Effector memory CD4-positive, alpha-beta T cell (primary cell): ENCODE data around the gene FEM1C.

ENCODE experiments used
- DNase-seq, 3 donors: peaks; one replicate each; pipeline ENCODE4 v3.0.0-alpha.2; 2020
- H3K27ac ChIP-seq: 2 replicates; pipeline ENCODE4 v1.7.0; 2013; ENCODE audit warnings: mild to moderate bottlenecking, low read length, moderate library complexity; ENCODE audit not compliant: insufficient read depth, poor library complexity, severe bottlenecking
- H3K27me3 ChIP-seq: replicated peaks from 2 replicates; pipeline ENCODE4 v1.7.0; 2013; ENCODE audit warnings: mild to moderate bottlenecking, low read length; ENCODE audit not compliant: insufficient read depth, control insufficient read depth, poor library complexity, severe bottlenecking
- H3K36me3 ChIP-seq: 2 replicates; pipeline ENCODE4 v1.7.0; 2013; ENCODE audit warnings: mild to moderate bottlenecking, low read length, moderate library complexity; ENCODE audit not compliant: control insufficient read depth, insufficient read depth
- H3K4me1 ChIP-seq: 2 replicates; pipeline ENCODE4 v1.7.0; 2013; ENCODE audit warnings: low read length, mild to moderate bottlenecking; ENCODE audit not compliant: control insufficient read depth, insufficient read depth, poor library complexity, severe bottlenecking
- H3K4me3 ChIP-seq: 2 replicates; pipeline ENCODE4 v1.7.0; 2013; ENCODE audit warnings: low read length, low read depth, mild to moderate bottlenecking; ENCODE audit not compliant: insufficient read depth, poor library complexity, severe bottlenecking
- H3K9me3 ChIP-seq: 2 replicates; pipeline ENCODE4 v1.7.0; 2013; ENCODE audit warnings: mild to moderate bottlenecking, low read length, moderate library complexity; ENCODE audit not compliant: control insufficient read depth

FEM1C gene

GRCh38 chr5:115526604-115527003 is 18.0 kb downstream of the FEM1C start:
- Histone ChIP-seq H3K36me3 (peaks cover 20% of the 10 kb centered on the region), H3K9me3 (no peaks in the 10 kb centered on the region), H3K27me3 (no peaks in the 10 kb centered on the region), H3K27ac (no peak overlapping the region), H3K4me3 (no peak overlapping the region), H3K4me1 (no peaks in the 10 kb centered on the region)
- DNase-seq = no peak

- Histone ChIP-seq H3K9me3 (no peaks in the 10 kb centered on the region), H3K27ac (no peak overlapping the region), H3K4me3 (no peak overlapping the region), H3K27me3 (no peaks in the 10 kb centered on the region), H3K4me1 (no peaks in the 10 kb centered on the region), H3K36me3 (peaks cover 20% of the 10 kb centered on the region)
- DNase-seq = no peak
These were observed 20.3 kb downstream of the FEM1C start for GRCh38 chr5:115524199-115524847.

- Histone ChIP-seq H3K9me3 (no peaks in the 10 kb centered on the region), H3K27me3 (no peaks in the 10 kb centered on the region), H3K36me3 (peaks cover 22% of the 10 kb centered on the region), H3K4me3 (no peak overlapping the region), H3K27ac (no peak overlapping the region), H3K4me1 (no peaks in the 10 kb centered on the region)
- no peak for DNase-seq
These were observed 21.7 kb downstream of the FEM1C start for GRCh38 chr5:115522832-115523403.

- no peaks in the 10 kb centered on the region for H3K4me1 ChIP-seq
- no peaks in the 10 kb centered on the region for H3K9me3 ChIP-seq
- H3K4me3 ChIP-seq = no peak overlapping the region
- peaks cover 18% of the 10 kb centered on the region for H3K36me3 ChIP-seq
- no peaks in the 10 kb centered on the region for H3K27me3 ChIP-seq
- no peak overlapping the region for H3K27ac ChIP-seq
- no peak for DNase-seq
These were observed 24.4 kb downstream of the FEM1C start for GRCh38 chr5:115520191-115520590.

GRCh38 chr5:115516372-115516771 is 28.2 kb downstream of the FEM1C start:
- DNase-seq = no peak
- Histone ChIP-seq H3K9me3 (no peaks in the 10 kb centered on the region), H3K27me3 (no peaks in the 10 kb centered on the region), H3K27ac (no peak overlapping the region), H3K4me3 (no peak overlapping the region), H3K36me3 (peaks cover 2% of the 10 kb centered on the region), H3K4me1 (no peaks in the 10 kb centered on the region)

GRCh38 chr5:115514220-115514619 is 30.4 kb downstream of the FEM1C start:
- no peaks in the 10 kb centered on the region for H3K4me1 ChIP-seq

GRCh38 chr5:115511632-115512031 is 32.9 kb downstream of the FEM1C start:
- H3K4me3 ChIP-seq = no peak overlapping the region
- no peaks in the 10 kb centered on the region for H3K36me3 ChIP-seq
- DNase-seq = no peak

More at GRCh38 chr5:115514220-115514619, 30.4 kb downstream of the FEM1C start:
- Histone ChIP-seq H3K9me3 (no peaks in the 10 kb centered on the region), H3K4me3 (no peak overlapping the region), H3K27me3 (no peaks in the 10 kb centered on the region), H3K36me3 (peaks cover 2% of the 10 kb centered on the region), H3K27ac (no peak overlapping the region)
- DNase-seq = no peak

GRCh38 chr5:115510145-115510645 is 34.4 kb downstream of the FEM1C start:
- H3K27me3 ChIP-seq = no peaks in the 10 kb centered on the region
- H3K36me3 ChIP-seq = no peaks in the 10 kb centered on the region
- H3K27ac ChIP-seq = no peak overlapping the region
- DNase-seq = no peak
- no peaks in the 10 kb centered on the region for H3K9me3 ChIP-seq
- H3K4me3 ChIP-seq = no peak overlapping the region
- H3K4me1 ChIP-seq = no peaks in the 10 kb centered on the region

More at GRCh38 chr5:115511632-115512031, 32.9 kb downstream of the FEM1C start:
- Histone ChIP-seq H3K9me3 (no peaks in the 10 kb centered on the region), H3K27ac (no peak overlapping the region), H3K27me3 (no peaks in the 10 kb centered on the region), H3K4me1 (no peaks in the 10 kb centered on the region)

- Histone ChIP-seq H3K27ac (no peak overlapping the region), H3K27me3 (no peaks in the 10 kb centered on the region), H3K9me3 (no peaks in the 10 kb centered on the region), H3K36me3 (no peaks in the 10 kb centered on the region), H3K4me1 (no peaks in the 10 kb centered on the region), H3K4me3 (no peak overlapping the region)
- DNase-seq = no peak
These were observed 35.0 kb downstream of the FEM1C start for GRCh38 chr5:115509547-115509946.

GRCh38 chr5:115507681-115508080 is 36.9 kb downstream of the FEM1C start:
- Histone ChIP-seq H3K4me1 (no peaks in the 10 kb centered on the region), H3K27ac (no peak overlapping the region), H3K36me3 (no peaks in the 10 kb centered on the region), H3K4me3 (no peak overlapping the region), H3K27me3 (no peaks in the 10 kb centered on the region), H3K9me3 (no peaks in the 10 kb centered on the region)
- DNase-seq = no peak
